GM18870 (cell line): ENCODE results near the gene UNC13B.
A peak's percentile ranks its signal among the peaks of the same experiment; 100 is the strongest.
"Not testable (repeated sequence)": the region's sequence is repeated elsewhere in the genome, so short reads cannot be mapped to it uniquely, and the experiment has no call there.

Source experiments
- ATAC-seq: cut with Tn5 transposase; IDR thresholded peaks from one replicate; pipeline ENCODE4 v1.9.1; 2021; ENCODE audit warnings: moderate library complexity; ENCODE audit not compliant: unreplicated experiment

The UNC13B gene

DNA sequence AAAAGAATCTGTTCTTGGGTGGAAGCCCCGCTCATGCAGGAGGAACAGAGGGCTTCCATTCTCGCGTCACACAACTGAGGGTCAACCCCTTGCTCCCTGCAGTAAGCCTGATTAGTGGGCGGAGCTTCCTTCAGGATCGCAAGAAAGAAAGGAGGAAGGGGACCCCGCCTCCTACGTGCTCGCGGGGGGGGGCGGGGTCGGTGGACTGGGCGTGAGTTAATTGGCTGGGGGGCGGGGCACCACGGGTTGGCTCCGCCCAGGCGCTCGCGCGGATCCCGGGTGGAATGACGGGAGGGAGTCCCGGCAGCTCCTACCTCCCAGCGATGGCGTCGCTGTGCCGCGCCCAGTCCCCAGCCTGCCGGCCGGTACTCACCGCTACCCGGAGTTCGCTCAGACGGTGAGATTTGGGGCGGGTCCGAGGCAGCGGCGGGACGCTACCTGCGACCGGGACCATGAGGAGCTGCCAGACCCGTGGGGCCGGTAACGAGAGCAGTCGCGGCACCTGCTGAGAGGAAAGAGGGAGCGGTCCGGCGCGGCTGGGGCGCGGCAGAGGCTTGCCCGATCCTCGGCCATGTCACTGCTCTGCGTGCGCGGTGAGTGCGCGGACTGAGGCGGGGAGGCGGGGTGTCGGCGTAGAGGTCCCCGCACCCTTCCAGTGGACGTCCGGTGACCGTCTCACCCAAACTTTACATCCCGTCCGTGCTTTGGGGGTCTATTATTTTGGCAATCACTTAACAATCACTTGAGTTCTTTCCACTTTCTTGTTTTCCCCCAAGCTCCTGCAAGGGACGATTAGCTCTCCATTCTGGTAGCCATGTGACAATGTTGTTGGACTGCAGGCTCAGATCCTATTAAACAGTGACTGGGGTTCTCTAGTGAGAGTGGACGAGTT is at the start of gene UNC13B:
Gene UNC13B (plus strand): TSS at position 297 of the 892 bp plus-strand sequence. CDS start 275 bp downstream, at position 572.
- peak; percentile 44 for ATAC-seq

DNA sequence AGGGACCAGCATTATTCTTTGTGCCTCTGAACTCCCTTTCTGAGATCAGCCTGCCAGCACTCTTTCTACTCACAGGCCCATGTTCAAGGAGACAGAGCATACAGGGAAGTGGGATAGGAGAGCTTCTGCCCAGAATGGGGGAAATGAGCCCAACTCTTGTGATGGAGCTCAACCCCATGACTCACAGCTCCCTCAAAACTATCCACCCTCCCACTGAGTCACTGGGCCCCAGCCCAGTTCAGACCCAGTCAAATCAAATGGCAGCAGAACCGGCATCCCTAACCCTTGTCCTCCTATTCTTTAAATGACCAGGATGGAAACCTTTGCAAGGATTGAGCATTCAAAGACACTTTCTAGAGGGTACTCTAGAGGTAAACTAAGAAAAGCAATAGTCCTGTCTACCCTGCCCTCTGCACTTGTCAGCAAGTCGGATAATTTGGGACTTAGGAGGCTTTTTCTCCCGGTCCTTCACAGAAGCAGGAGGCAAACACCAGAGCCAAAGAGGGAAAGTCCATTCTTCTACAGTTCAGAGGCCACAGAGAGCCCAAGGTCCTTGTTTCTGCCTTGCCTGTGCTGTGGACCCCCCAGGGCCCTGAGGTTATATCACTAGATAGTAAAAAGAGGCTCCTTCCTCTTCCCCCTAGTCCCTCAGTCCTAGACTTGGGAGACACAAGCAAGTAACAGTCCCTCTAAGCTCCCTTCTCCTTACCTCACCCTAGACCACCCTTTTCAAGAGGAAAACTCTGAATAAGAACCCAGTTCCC is 49.4 kb upstream of the UNC13B start:
- no peak for ATAC-seq

DNA sequence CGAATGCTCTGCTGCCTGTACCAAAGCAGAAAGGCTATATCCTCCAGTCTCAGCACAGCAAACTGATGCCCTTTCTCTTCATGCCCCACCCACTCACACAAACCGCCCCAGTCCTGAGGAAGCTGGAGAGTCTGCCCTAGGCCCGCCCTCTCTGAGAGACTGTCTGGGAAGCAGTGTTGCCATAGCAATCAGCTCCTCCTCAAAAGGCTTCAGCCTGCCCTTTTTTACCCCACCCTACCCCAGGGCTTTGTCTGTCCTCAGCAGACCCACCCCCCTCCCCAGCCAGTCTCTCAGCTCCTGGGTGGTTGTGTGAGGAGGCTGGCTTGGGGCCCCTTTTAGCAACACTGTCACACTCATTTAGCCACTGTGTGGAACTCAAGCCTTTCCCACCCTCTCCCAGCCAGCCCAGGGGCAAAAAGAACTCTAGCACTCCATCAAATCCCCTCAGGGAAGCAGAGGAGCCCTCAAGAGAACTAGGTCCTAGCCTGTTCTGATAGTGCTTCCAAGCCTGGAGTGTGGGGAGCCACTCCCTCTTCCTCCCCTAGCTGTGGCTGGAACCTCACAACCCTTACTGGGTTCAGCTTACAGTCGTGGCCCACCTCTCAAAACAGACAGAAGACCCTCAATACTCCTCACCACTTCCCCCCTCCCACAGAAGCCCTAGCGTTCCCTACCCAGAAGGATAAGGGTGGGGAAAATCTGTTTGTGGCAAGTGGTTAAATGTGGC is 47.5 kb upstream of the UNC13B start:
- ATAC-seq: no peak

DNA sequence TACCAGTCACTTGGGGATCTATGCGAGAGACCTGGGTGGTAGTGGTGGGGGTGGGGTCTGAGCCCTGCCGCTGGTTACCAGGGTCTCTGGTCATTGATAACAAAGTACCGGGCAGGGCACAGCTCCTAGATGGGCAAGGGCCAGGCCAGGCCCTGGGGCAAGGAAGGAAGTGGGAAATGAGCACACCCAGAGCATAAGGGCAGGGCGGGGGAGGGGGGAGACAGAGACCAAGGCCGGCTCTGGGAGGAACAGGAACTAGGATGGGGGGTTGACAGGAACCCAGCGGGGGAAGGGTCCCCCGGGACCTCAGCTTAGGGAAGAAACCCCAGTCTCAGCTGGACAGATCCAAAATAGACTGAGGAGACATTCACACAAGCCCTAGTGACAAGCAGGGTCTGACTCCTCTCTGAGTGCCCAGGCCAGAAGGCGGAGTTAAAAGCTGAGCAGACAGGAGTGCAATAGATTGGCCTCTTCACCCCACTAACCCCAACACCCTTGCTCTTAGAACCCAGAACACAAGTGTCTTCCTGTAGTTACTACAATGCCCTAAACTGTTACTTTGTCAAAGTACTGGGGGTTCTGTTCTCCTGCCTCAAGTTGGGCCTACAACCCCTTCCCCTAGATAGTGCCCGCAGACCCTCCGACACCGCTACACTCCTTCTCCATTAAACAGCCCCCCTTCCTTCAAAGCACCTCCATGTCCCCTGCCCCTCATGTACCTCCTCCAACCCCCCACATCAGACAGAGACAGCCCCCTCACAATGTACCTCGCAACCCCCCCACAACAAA is 46.8 kb upstream of the UNC13B start:
- ATAC-seq: no peak

GRCh38 chr9:35115680-35116538 is 45.9 kb upstream of the UNC13B start, which contains the start of gene ATOSB:
Gene ATOSB, minus strand, starts transcription at chr9:35115862. Its CDS starts 7,588 bp downstream, at chr9:35108274.
- ATAC-seq: peak; percentile 38

DNA sequence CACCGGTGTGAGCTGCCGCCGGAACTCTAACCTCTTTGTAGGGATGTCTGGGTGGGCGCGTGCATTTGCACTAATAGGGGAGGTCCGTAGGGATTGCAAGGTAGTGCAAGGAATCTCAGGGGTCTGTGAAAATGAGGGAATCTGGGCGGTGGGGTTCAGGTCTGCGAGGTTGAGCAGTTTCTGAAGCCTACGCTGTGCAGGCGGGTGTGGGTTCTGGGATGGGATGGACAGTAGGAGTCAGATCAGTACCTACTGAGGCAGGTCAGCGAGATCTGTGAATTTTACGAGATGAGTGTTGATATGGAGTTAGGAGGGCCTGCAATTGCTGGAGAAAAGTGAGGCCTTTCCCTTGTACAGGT is 45.3 kb upstream of the UNC13B start:
- no peak for ATAC-seq

DNA sequence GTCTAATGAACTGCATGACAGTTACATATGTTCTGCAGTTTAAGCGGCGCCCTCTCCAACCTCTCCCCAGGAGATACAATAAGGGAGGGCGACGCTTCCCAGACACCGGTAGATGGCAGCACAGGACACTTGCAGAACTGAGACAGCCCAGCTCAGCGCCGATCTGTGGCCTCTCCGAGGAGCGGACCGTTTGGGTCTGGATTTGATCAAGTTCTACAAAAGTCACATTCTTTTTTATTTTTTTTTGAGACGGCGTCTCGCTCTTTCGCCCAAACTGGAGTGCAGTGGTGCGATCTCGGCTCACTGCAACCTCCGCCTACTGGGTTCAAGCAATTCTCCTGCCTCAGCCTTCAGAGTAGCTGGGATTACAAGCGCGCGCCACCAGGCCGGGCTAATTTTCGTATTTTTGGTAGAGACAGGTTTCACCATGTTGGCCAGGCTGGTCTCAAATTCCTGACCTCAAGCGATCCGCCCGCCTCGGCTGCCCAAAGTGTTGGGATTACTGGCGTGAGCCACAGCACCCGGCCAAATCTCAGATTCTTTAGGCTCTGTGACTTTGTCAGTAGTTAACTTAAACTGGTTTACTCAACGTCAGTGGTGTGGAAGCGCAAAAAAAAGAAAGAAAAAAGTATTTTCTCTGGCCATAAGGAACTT is 44.8 kb upstream of the UNC13B start:
- peak; percentile 44 for ATAC-seq

GRCh38 chr9:35134920-35135319 is 26.9 kb upstream of the UNC13B start:
- ATAC-seq: no peak

DNA sequence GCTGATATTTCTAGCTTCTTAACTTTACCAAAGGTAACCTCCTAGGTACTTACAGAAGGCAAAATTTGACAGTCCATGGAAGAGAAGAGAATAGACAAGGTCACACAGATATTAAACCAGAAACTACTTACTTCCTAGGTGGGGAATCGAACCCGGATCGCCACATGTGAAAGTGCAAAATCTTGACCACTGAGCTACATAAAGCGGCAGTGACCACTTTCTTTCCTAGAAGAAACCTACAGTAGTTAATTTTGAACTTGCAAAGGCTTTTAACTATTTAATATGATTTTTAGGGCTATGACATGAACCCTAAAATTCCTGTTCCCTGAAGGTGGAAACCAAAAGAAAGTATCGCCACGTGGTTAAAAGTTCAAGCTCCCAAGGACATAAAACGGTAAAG is 25.8 kb upstream of the UNC13B start:
- ATAC-seq: no peak

DNA sequence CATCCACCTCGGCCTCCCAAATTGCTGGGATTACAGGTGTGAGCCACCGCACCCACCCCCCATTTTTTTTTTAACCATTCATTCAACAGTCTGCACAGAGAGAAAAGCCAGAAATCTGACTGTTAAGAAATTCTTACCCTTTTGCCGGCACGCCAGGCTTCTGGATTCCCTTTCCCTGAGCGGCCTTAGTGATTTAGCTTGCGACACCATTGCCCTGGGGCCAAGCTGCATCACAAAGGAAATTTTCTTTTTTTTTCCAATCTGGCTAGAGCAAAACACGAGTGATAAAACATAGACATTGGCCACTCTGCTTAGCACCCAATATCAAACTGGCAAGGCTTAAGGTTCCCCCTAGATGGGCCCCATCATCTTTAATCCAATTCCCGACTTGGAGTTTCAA is 24.9 kb upstream of the UNC13B start:
- ATAC-seq: no peak

DNA sequence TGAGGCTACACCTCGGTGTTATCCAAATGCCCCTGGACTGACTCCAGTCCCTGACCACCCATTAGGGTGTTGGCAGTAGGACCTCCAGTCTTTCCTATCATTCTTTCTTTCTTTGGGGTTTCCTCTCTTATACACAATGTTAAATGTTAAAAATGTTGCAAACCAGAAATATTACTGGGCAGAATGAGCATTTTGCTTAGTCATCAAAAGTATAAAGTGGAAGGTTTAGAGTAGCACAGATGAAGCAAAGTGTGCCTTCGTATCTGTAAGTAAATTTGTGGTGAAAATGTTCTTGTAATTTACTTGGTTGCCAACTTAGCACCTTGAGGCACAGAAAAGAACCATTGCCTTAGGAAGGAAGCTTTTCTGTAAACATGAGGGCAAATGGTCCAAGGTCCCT is 21.7 kb upstream of the UNC13B start:
- ATAC-seq: no peak

DNA sequence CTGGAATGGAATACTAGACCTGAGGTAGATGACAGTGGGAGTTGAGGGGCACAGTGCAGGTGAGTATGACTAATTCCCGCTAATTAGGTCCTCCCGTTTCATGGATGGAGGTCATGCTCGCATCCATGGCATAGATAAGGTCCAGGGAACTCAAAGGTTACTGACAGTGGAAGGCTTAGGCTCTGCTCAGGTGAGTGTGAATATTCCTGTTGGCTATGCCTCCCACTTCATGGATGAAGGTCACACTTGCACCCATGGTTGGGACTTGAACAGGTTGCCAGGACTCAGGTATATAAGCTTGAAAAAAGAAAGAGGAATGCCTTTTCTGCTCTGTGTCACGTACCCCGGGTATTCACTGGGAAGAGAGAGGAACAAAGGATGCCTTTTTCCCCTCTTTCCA is 19.8 kb upstream of the UNC13B start:
- ATAC-seq: no peak

GRCh38 chr9:35147941-35148563 is 13.8 kb upstream of the UNC13B start:
- not testable (repeated sequence) for ATAC-seq

GRCh38 chr9:35152926-35153325 is 8.9 kb upstream of the UNC13B start:
- no peak for ATAC-seq

GRCh38 chr9:35156781-35157180 is 5.0 kb upstream of the UNC13B start:
- ATAC-seq: no peak

DNA sequence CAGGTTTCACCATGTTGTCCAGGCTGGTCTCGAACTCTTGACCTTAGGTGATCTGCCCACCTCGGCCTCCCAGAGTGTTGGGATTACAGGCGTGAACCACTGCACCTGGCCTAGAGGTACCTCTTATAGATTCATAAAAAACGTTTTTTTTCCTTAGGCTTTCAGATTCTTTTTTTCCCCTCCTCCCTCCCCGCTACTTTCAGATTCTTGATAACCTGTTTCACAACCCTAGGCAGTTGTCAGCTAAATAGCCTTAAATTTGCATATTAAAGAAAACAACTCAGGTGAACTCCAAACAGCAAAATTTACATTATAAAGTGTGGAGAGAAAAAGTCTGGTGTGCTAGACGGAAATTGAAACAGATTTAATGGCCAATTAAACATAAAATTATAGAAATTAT is 4.0 kb upstream of the UNC13B start:
- not testable (repeated sequence) for ATAC-seq

- ATAC-seq: no peak
Measured at GRCh38 chr9:35158501-35159280, 3.1 kb upstream of the UNC13B start.
